MM.1S (cell line): ENCODE results near the gene GSAP.

ENCODE experiments used
- DNase-seq: peaks from one replicate; pipeline ENCODE4 v3.0.0-alpha.2; 2015
- H2AFZ ChIP-seq: fragments of 300-600 bp; sonication (generic); 2 replicates; pipeline ENCODE4 v1.6.0; 2016; ENCODE audit warnings: antibody characterized with exemption, low read length
- H3F3A ChIP-seq: fragments of 300-600 bp; sonication (generic); 2 replicates; pipeline ENCODE4 v1.6.1; 2016; ENCODE audit warnings: mild to moderate bottlenecking, antibody characterized with exemption, low read length, moderate library complexity, mixed read lengths; ENCODE audit not compliant: insufficient read depth
- H3K27ac ChIP-seq: fragments of 300-600 bp; sonication (generic); 2 replicates; pipeline ENCODE4 v1.5.1; 2016; ENCODE audit warnings: mild to moderate bottlenecking, low read length
- H3K27me3 ChIP-seq: fragments of 300-600 bp; sonication (generic); replicated peaks from 2 replicates; pipeline ENCODE4 v1.6.0; 2016; ENCODE audit warnings: low read length; ENCODE audit not compliant: insufficient read depth
- H3K36me3 ChIP-seq: fragments of 300-600 bp; sonication (generic); replicated peaks from 2 replicates; pipeline ENCODE4 v1.6.1; 2016; ENCODE audit warnings: mild to moderate bottlenecking, low read length, mixed read lengths; ENCODE audit not compliant: insufficient read depth
- H3K4me1 ChIP-seq: fragments of 300-600 bp; sonication (generic); 2 replicates; pipeline ENCODE4 v1.6.1; 2016; ENCODE audit warnings: low read length, mixed read lengths
- H3K4me2 ChIP-seq: fragments of 300-600 bp; sonication (generic); 2 replicates; pipeline ENCODE4 v1.6.0; 2016; ENCODE audit warnings: low read depth, low read length
- H3K4me3 ChIP-seq: fragments of 300-600 bp; sonication (generic); 2 replicates; pipeline ENCODE4 v1.5.1; 2016; ENCODE audit warnings: low read length, mixed read lengths
- H3K79me2 ChIP-seq: fragments of 300-600 bp; sonication (generic); 2 replicates; pipeline ENCODE4 v1.6.1; 2016; ENCODE audit warnings: mixed run types, low read length, mixed read lengths
- H3K9ac ChIP-seq: fragments of 300-600 bp; sonication (generic); 2 replicates; pipeline ENCODE4 v1.6.1; 2016; ENCODE audit warnings: low read length, mixed read lengths
- H3K9me2 ChIP-seq: fragments of 300-600 bp; sonication (generic); replicated peaks from 2 replicates; pipeline ENCODE4 v1.6.1; 2016; ENCODE audit warnings: mild to moderate bottlenecking, low read length, mixed read lengths; ENCODE audit not compliant: insufficient read depth
- H3K9me3 ChIP-seq: fragments of 300-600 bp; sonication (generic); replicated peaks from 2 replicates; pipeline ENCODE4 v1.6.1; 2016; ENCODE audit warnings: mild to moderate bottlenecking, low read length, mixed read lengths; ENCODE audit not compliant: insufficient read depth
- H4K20me1 ChIP-seq: fragments of 300-600 bp; sonication (generic); 2 replicates; pipeline ENCODE4 v1.6.1; 2016; ENCODE audit warnings: mild to moderate bottlenecking, low read length, moderate library complexity, mixed read lengths; ENCODE audit not compliant: insufficient read depth
- EZH2 ChIP-seq: fragments of 300-600 bp; sonication (generic); optimal IDR thresholded peaks from 2 replicates; pipeline ENCODE3; 2017; ENCODE audit warnings: low read depth, mild to moderate bottlenecking, antibody characterized with exemption, low read length, mixed read lengths
- EZH2phosphoT487 ChIP-seq: fragments of 300-600 bp; sonication (generic); IDR thresholded peaks from 2 replicates; pipeline ENCODE4 v1.6.1; 2018; ENCODE audit warnings: antibody characterized with exemption, low read length
- TF ChIP-seq, protein P1 (sequence below): fragments of 300-600 bp; sonication (generic); IDR thresholded peaks from 2 replicates; pipeline ENCODE4 v1.5.1; 2016; ENCODE audit warnings: antibody characterized with exemption, low read length, mixed read lengths

The GSAP gene

DNA sequence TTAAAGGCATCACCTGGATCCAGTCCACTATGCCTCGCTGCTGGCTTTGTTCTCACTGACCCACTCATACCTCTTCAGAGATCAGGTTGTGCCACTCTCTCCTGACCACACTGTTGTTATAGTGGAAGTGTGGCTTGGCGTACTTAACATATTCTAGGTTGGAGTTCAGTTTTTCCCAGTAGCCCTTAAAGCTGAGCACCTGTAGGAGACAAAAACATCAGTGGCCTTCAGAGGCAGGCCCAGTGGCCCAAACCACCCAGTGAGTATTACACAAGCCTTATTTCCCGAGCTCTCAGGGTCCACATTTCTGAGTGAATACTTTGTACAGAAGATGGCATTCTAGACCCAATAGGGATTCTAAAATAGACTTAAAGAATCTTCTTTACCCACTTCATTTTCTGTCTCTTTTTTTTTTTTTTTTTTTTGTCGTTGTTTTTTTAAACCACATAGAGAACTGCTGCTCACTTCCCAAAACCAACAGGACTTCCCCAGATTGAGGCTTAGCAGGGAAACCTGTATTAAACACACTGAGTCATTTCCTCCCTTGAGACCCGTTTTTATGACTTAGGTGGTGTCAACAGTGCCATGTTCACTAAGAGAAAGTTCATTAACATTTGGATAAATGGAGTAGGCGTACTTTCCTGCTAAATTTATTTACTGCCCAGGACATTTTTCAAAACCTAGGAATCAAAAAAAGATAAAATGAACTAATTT is 85.8 kb downstream of the GSAP start:
- peaks cover 57% of the 10 kb centered on the region for H3K4me1 ChIP-seq
- peak overlapping the region; percentile 46 for H2AFZ ChIP-seq
- peak overlapping the region; percentile 8; the same call in 1 of the 2 replicates for H3K9ac ChIP-seq
- peak overlapping the region; percentile 27 for H3K4me2 ChIP-seq
- no peaks in the 10 kb centered on the region for H3K36me3 ChIP-seq
- H4K20me1 ChIP-seq = no peaks in the 10 kb centered on the region
- TF ChIP-seq, protein P1, sequence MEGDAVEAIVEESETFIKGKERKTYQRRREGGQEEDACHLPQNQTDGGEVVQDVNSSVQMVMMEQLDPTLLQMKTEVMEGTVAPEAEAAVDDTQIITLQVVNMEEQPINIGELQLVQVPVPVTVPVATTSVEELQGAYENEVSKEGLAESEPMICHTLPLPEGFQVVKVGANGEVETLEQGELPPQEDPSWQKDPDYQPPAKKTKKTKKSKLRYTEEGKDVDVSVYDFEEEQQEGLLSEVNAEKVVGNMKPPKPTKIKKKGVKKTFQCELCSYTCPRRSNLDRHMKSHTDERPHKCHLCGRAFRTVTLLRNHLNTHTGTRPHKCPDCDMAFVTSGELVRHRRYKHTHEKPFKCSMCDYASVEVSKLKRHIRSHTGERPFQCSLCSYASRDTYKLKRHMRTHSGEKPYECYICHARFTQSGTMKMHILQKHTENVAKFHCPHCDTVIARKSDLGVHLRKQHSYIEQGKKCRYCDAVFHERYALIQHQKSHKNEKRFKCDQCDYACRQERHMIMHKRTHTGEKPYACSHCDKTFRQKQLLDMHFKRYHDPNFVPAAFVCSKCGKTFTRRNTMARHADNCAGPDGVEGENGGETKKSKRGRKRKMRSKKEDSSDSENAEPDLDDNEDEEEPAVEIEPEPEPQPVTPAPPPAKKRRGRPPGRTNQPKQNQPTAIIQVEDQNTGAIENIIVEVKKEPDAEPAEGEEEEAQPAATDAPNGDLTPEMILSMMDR = no peak
- no peak for TF ChIP-seq EZH2phosphoT487
- no peaks in the 10 kb centered on the region for H3K27me3 ChIP-seq
- H3K9me3 ChIP-seq = no peaks in the 10 kb centered on the region
- H3K79me2 ChIP-seq = no peaks in the 10 kb centered on the region
- DNase-seq = peak; percentile 68
- H3K4me3 ChIP-seq = no peak overlapping the region
- H3F3A ChIP-seq = peaks cover 20% of the 10 kb centered on the region; the same call in 1 of the 2 replicates
- H3K27ac ChIP-seq = peak overlapping the region; percentile 70; the same call in 1 of the 2 replicates
- H3K9me2 ChIP-seq = no peaks in the 10 kb centered on the region

DNA sequence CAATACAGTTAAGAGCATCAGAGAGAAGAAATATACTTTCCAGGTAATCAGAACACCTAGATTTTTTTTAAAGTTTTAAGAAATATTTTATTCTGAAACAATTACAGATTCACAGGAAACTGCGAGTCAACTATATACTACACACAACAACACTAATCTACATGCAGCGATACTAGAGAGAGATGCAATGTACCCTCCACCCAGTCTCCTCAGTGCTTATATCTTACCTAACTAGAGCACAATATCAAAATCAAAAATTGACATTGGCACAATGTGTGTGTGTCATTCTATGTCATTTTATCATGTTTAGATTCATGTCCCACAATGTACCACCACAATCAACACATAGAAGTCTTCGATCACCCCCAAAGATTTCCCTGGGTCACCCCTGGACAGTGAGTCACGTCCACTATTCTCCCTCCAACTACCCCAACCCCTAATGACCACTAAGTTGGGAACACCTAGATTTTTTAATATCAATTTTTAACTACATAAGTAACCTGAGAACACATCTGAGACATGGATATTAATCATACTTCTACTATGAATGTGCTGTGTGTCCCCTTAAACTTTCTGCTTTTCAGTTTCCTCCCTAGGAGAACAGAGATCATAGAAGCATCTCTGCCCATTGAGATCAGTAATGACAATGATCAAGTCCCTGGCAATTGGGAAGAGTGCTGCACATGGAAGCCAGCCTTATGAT is 86.5 kb downstream of the GSAP start:
- Histone ChIP-seq H3K79me2 (no peaks in the 10 kb centered on the region), H3F3A (peaks cover 18% of the 10 kb centered on the region; the same call in 1 of the 2 replicates), H2AFZ (peak overlapping the region; percentile 46), H3K4me2 (peak overlapping the region; percentile 27; the same call in 1 of the 2 replicates), H3K4me1 (peaks cover 54% of the 10 kb centered on the region), H3K27ac (peak overlapping the region; percentile 70; the same call in 1 of the 2 replicates), H3K27me3 (no peaks in the 10 kb centered on the region), H3K9ac (no peak overlapping the region), H3K9me3 (no peaks in the 10 kb centered on the region), H3K4me3 (no peak overlapping the region), H4K20me1 (no peaks in the 10 kb centered on the region), H3K9me2 (no peaks in the 10 kb centered on the region), H3K36me3 (no peaks in the 10 kb centered on the region)
- TF ChIP-seq EZH2phosphoT487 = no peak
- DNase-seq = no peak

DNA sequence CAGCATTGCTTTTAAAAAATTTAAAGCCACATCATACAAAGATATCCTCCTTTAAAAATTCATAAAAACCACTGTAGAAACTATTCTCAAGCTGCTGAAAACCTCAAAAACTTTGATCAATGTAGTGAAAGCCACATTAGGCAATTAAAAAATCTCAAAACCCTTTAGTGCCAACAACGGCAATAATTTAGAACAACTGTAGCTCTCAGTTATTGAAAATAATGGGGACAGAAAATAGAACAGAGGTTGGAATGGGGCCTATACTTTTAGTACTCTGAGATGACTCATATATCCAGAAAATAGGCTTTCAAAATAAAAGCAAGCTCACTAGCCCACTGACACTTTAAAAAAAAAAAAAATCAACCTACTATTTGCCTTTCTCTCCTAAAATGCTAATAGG is 87.5 kb downstream of the GSAP start:
- peak overlapping the region; percentile 52; the same call in 1 of the 2 replicates for H3K27ac ChIP-seq
- no peaks in the 10 kb centered on the region for H3K79me2 ChIP-seq
- no peaks in the 10 kb centered on the region for H3K9me3 ChIP-seq
- peak overlapping the region; percentile 59; the same call in 1 of the 2 replicates for H3K4me2 ChIP-seq
- no peak for DNase-seq
- H3K4me1 ChIP-seq = peaks cover 54% of the 10 kb centered on the region
- H2AFZ ChIP-seq = peak overlapping the region; percentile 69
- no peaks in the 10 kb centered on the region for H4K20me1 ChIP-seq
- no peak overlapping the region for H3K4me3 ChIP-seq
- H3K9ac ChIP-seq = peak overlapping the region; percentile 26; the same call in 1 of the 2 replicates
- H3F3A ChIP-seq = peaks cover 18% of the 10 kb centered on the region; the same call in 1 of the 2 replicates
- H3K27me3 ChIP-seq = no peaks in the 10 kb centered on the region
- no peak for TF ChIP-seq EZH2phosphoT487
- TF ChIP-seq, protein P1 = no peak
- no peak for TF ChIP-seq EZH2
- no peaks in the 10 kb centered on the region for H3K9me2 ChIP-seq
- H3K36me3 ChIP-seq = no peaks in the 10 kb centered on the region
